ENCODE measurements around the gene WDR4.
"Not testable (repeated sequence)": the region's sequence is repeated elsewhere in the genome, so short reads cannot be mapped to it uniquely, and the experiment has no call there.

Gene WDR4

DNA sequence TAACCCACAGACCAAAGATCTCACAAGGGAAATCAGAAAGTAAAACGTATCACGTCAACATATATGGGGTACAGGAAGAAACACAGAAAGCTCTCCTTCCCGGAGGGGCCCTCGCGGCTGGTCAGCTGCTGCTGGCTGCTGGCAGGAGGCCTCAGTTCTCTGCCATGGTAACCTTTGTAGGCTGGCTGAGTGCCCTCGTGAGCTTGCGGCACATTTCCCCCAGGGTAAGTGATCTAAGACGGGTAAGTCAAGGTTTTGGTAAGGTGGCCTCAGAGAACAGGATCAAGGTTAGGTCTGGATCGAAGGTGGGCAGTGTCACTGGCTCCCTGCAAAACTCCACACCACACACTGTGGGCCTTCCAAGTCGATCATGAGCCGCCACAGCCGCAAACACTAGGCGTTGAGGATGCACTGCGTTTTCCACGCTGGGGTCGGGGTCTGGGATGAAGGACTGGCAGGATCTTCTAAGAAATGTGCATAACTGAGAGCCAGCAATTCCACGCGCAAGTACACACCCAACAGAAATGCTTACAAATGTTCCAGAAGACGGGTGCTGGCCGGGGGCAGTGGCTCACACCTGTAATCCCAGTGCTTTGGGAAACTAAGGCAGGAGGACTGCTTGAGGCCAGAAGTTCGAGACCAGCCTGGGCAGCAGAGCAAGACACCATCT, 33.9 kb downstream of the WDR4 start:
- Histone ChIP-seq H3K9me3 (ENCODE audit: control insufficient read depth, insufficient read depth, low read length) (no peaks in the 10 kb centered on the region), H3K4me3 (ENCODE audit: low read depth, low read length) (no peak overlapping the region), H3K27me3 (ENCODE audit: control insufficient read depth, insufficient read depth, low read length) (no peaks in the 10 kb centered on the region), H3K4me1 (ENCODE audit: control insufficient read depth, insufficient read depth, low read length) (no peaks in the 10 kb centered on the region), H3K36me3 (ENCODE audit: control insufficient read depth, insufficient read depth, low read length) (peaks cover 85% of the 10 kb centered on the region), H3K9ac (ENCODE audit: low read depth, low read length) (no peak overlapping the region), H3K27ac (ENCODE audit: low read depth, low read length) (no peak overlapping the region)

DNA sequence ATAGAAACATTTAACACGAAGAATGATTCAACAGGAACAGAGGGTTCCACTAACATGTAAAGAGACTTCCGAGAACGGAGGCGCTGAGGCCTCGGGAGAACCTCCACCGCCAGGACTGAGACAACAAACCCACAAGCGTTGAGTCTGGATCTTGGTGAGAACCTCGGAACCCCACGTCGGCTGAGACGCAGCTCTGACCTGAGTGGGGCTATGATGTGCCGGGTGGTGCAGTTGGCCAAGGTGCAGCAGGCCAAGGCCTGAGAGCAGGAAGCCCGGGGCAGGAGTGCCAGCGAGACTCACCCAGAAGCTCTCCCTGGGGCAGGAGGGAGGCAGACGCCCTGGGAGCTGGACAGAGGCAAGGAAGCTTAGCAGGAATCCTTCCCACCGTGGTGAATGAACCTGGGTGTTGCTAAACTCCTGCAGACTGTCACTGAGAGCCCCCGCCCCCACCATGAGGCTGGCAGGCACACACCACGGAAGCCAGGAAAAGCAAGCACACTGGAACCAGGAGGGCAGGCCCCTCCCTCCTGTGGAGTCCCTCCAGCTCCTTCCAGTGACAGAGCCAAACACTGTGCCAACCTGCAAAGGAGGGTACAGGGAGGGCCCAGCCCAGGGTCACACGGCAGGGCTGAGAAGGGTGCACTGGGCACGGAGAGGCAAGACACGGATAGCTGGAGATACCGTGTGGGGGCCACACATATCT, 34.8 kb downstream of the WDR4 start:
- H3K36me3 ChIP-seq (ENCODE audit: control insufficient read depth, insufficient read depth, low read length), result peaks cover 85% of the 10 kb centered on the region

DNA sequence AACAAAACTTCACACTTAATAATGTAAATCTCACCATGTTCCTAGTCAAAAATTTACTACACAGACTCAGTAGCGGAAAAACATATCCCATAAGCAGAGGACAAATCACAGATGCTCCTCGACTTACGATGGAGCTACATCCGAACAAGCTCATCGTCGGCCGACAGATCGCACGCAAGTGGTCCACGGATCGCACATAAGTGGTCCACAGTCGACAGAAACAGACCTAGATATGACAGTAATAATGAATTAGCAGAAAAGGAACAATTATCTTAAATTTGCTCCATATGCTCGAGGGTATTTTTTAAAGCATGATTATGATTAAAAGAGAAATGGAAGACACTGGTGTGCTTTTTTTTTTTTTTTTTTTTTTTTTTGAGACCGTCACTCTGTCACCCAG, 36.3 kb downstream of the WDR4 start:
- peaks cover 83% of the 10 kb centered on the region for H3K36me3 ChIP-seq (ENCODE audit: control insufficient read depth, insufficient read depth, low read length)
- H3K27me3 ChIP-seq (ENCODE audit: control insufficient read depth, insufficient read depth, low read length), result no peaks in the 10 kb centered on the region
- H3K27ac ChIP-seq (ENCODE audit: low read depth, low read length), result no peak overlapping the region
- no peak overlapping the region for H3K9ac ChIP-seq (ENCODE audit: low read depth, low read length)
- no peak overlapping the region for H3K4me3 ChIP-seq (ENCODE audit: low read depth, low read length)
- no peaks in the 10 kb centered on the region for H3K9me3 ChIP-seq (ENCODE audit: control insufficient read depth, insufficient read depth, low read length)
- H3K4me1 ChIP-seq (ENCODE audit: control insufficient read depth, insufficient read depth, low read length), result no peaks in the 10 kb centered on the region

More for the DNA sequence above, 34.8 kb downstream of the WDR4 start:
- no peaks in the 10 kb centered on the region for H3K9me3 ChIP-seq (ENCODE audit: control insufficient read depth, insufficient read depth, low read length)
- no peaks in the 10 kb centered on the region for H3K4me1 ChIP-seq (ENCODE audit: control insufficient read depth, insufficient read depth, low read length)
- H3K4me3 ChIP-seq (ENCODE audit: low read depth, low read length), result no peak overlapping the region
- no peak overlapping the region for H3K27ac ChIP-seq (ENCODE audit: low read depth, low read length)
- H3K9ac ChIP-seq (ENCODE audit: low read depth, low read length), result no peak overlapping the region
- H3K27me3 ChIP-seq (ENCODE audit: control insufficient read depth, insufficient read depth, low read length), result no peaks in the 10 kb centered on the region

DNA sequence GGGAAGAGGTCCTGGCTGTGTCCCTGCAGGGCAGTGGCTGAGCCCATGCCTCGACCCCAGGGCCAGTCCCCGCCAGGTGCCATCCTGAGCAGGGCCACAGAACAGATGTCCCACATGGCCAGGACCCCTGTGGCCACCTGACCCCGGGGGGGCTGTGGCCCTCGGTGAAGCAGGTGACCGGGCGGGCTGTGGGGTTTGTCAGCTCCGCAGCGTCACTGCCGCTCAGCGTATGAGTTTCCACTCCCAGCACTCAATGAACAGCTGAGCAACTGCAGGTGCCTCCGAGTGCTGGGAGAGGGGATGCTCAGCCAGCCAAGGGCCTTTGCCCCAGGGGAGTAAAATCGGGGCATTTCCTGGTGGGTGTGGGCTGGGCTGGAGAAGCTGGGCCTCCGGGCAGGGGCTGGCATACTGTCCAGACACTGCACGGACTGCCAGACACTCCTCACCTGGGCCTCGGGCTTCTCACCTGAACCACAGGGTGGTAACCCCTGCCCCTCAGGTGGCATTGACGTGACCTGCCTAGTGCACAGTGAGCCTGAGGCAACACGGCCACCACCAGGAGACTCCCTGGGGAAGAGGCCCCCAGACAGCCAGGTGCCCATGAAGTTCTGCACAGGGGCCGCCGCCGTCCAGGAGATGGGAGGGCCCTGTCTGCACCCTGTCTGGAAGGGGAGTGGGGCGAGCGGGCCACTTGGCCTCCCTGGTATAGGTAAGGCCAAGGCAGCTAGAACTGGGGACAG, 37.3 kb downstream of the WDR4 start:
- not testable (repeated sequence) for H3K27me3 ChIP-seq (ENCODE audit: control insufficient read depth, insufficient read depth, low read length); H3K27ac ChIP-seq (ENCODE audit: low read depth, low read length); H3K9ac ChIP-seq (ENCODE audit: low read depth, low read length); H3K9me3 ChIP-seq (ENCODE audit: control insufficient read depth, insufficient read depth, low read length); H3K4me1 ChIP-seq (ENCODE audit: control insufficient read depth, insufficient read depth, low read length); H3K4me3 ChIP-seq (ENCODE audit: low read depth, low read length)
- H3K36me3 ChIP-seq (ENCODE audit: control insufficient read depth, insufficient read depth, low read length), result peaks cover 73% of the 10 kb centered on the region

DNA sequence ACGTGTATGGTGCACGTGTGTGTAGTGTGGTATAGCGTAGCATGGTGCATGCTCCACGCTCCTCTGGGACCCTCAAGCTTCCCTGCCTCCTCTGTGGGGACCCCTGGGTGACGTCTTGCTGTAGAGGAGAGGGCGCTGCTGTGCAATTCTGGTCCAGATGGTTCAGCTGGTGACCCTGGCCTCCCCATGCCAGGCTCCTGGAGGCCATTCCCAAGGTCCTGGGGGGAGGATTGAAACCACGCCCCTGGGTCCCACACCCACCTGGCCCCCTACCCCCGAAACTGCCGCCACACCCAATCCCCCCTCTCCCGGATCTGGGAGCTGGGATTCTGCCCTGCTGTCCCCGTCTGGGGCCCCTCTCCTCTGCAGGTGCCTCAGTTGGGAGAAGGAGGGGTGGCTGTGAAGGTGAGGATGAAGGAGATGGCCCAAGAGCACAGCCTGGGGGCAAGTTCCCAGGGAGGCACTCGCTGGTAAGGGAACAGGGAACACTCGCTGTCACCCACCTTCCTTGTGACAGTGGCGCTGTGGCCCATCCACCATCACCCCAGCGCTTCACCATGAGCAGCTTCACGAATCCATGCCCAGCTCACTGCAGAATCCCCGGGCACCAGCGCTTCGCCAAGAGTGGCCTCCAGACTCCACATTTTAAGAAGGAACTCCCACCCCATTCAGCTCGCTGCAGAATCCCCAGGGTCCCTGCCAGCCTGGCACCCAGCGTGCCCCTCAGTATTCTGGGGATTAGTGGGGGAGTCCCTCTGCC, 38.0 kb downstream of the WDR4 start:
- Histone ChIP-seq H3K27ac (ENCODE audit: low read depth, low read length) (no peak overlapping the region), H3K4me1 (ENCODE audit: control insufficient read depth, insufficient read depth, low read length) (no peaks in the 10 kb centered on the region), H3K36me3 (ENCODE audit: control insufficient read depth, insufficient read depth, low read length) (peaks cover 66% of the 10 kb centered on the region), H3K27me3 (ENCODE audit: control insufficient read depth, insufficient read depth, low read length) (no peaks in the 10 kb centered on the region), H3K4me3 (ENCODE audit: low read depth, low read length) (no peak overlapping the region), H3K9ac (ENCODE audit: low read depth, low read length) (no peak overlapping the region), H3K9me3 (ENCODE audit: control insufficient read depth, insufficient read depth, low read length) (no peaks in the 10 kb centered on the region)

DNA sequence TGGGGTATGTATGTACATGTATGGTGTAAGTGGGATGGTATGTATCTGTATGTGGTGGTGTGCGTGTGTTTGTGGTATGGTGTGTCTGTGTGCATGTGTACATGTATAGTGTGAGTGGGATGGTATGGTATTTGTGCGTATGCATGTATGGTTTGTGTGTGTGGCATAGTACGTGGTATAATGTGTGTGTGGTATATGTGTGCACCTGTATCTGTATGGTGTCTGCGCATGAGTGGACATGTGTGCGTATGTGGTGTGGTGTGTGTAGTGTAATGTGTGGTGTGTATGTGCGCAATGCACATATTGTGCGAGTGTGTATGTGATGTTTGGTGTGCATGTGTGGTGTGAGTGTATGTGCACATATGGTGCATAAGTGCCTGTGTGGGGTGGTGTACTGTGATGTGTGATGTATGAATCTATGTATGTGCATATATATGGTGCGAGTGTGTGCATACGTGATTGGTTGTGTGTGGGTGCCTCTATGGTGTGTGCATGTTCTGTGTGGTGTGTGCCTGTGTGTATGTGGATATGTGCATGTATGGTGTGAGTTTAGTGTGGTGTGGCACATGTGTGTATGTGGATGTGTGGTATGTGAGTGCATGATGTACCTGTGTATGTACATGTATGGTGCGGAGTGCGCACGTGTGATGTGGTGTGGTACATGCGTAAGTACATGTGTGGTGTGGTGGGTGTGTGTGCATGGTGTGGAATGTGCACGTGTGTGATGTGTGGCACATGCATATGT, 38.8 kb downstream of the WDR4 start:
- Histone ChIP-seq H3K27ac (ENCODE audit: low read depth, low read length) (no peak overlapping the region), H3K4me3 (ENCODE audit: low read depth, low read length) (no peak overlapping the region), H3K9me3 (ENCODE audit: control insufficient read depth, insufficient read depth, low read length) (no peaks in the 10 kb centered on the region), H3K9ac (ENCODE audit: low read depth, low read length) (no peak overlapping the region), H3K27me3 (ENCODE audit: control insufficient read depth, insufficient read depth, low read length) (no peaks in the 10 kb centered on the region), H3K36me3 (ENCODE audit: control insufficient read depth, insufficient read depth, low read length) (peaks cover 60% of the 10 kb centered on the region), H3K4me1 (ENCODE audit: control insufficient read depth, insufficient read depth, low read length) (no peaks in the 10 kb centered on the region)

DNA sequence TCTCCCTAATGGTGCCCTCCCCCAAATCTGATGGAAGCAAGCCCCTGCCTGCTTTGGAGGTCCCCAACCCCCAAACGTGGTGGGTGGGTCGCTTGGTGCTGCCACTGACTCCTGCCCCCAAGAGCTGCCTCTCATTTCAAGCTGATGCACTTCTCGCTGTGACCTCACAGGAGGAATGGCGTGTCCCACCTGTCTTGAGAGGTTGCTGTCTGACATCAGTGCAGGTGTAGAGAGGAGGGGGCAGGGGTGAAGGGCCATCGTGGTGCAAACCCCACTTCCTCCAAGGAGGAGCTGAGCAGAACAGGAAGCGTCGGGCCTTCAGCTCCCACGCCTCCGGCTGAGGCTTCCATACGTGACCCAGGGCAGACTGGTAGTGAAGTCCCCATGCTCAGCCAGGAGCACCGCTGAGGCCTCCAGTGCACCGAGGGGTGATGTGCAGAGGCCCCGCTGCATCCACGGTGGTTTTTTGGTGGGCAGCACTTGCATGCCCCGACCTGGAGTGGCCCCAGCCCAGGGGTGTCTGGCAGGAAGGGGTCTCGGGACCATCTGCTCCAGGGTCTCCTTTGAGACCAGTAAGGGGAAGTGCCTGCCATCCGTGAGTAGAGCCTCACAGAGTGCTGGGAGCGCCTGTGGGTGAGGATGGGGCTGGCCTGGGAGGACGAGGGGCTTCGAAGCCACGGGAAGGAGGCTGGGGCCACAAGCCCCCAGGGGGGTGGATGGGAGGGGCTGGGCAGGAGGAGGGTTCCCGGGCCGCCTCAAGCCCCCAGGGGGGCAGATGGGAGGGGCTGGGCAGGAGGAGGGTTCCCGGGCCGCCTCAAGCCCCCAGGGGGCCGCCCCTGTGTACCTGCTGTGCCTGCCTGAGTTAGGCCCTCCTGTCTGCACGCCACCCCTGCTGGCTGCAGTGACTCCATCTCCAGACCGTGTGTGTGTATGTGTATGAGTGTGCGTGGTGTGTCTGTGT, 39.8 kb downstream of the WDR4 start:
- Histone ChIP-seq H3K9ac (ENCODE audit: low read depth, low read length) (no peak overlapping the region), H3K4me1 (ENCODE audit: control insufficient read depth, insufficient read depth, low read length) (no peaks in the 10 kb centered on the region), H3K27me3 (ENCODE audit: control insufficient read depth, insufficient read depth, low read length) (no peaks in the 10 kb centered on the region), H3K4me3 (ENCODE audit: low read depth, low read length) (no peak overlapping the region), H3K27ac (ENCODE audit: low read depth, low read length) (no peak overlapping the region), H3K9me3 (ENCODE audit: control insufficient read depth, insufficient read depth, low read length) (no peaks in the 10 kb centered on the region), H3K36me3 (ENCODE audit: control insufficient read depth, insufficient read depth, low read length) (peaks cover 51% of the 10 kb centered on the region)

DNA sequence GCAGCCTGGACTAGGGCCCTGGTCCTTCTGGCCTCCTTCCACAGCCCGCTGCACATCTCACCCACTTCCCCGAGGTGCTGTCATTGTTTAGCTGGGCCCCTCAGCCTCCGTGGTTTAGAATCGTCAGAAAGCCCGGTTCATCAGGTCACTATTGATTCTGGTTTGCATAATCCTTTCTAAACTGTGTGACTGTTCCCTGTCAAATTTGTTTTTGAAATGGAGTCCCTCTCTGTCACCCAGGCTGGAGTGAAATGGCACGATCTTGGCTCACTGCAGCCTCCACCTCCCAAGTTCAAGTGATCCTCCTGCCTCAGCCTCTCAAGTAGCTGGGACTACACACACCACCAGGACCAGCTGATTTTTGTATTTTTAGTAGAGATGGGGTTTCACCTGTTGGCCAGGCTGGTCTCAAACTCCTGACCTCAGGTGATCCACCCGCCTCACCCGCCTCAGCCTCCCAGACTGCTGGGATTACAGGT, 41.1 kb downstream of the WDR4 start:
- peaks cover 46% of the 10 kb centered on the region for H3K36me3 ChIP-seq (ENCODE audit: control insufficient read depth, insufficient read depth, low read length)
- not testable (repeated sequence) for H3K4me3 ChIP-seq (ENCODE audit: low read depth, low read length); H3K27ac ChIP-seq (ENCODE audit: low read depth, low read length); H3K9me3 ChIP-seq (ENCODE audit: control insufficient read depth, insufficient read depth, low read length); H3K4me1 ChIP-seq (ENCODE audit: control insufficient read depth, insufficient read depth, low read length); H3K27me3 ChIP-seq (ENCODE audit: control insufficient read depth, insufficient read depth, low read length); H3K9ac ChIP-seq (ENCODE audit: low read depth, low read length)

DNA sequence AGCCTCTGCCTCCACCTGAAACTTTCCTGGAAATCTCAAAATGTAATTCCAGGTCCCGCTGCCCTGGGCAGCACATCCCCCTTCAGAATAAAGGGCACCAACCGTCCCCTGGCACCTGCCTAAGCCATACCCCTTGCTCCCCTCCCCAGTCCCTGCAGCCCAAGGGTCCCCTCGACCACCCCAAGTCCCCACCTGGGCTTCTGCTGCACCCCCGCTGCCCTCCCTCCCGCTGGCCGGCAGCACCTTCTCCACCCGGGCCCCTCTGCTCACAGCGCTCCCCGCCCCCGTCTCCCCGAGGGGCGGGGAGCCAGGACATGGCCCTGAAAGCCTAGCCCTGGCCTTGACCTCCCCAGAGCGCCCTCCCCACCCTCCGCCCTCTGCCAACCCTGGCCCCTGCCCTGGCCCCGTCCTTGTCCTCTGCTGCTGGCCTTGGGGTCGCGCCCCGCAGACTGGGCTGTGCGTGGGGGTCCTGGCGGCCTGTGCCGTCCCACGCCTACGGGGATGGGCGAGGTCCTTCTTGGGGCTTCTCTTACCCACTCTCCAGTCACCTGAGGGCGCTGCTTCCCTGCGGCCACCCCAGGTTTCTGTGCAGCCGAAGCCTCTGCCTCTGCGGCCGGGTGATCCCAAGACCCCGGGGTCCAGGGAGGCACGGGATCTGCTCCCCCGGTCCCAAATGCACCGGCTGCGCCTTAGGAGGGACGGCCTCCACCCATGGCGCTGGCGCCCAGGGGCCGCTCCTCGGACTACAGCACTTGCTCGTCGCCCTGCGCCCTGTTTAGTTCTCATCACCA, 41.7 kb downstream of the WDR4 start:
- Histone ChIP-seq H3K27me3 (ENCODE audit: control insufficient read depth, insufficient read depth, low read length) (no peaks in the 10 kb centered on the region), H3K9me3 (ENCODE audit: control insufficient read depth, insufficient read depth, low read length) (no peaks in the 10 kb centered on the region), H3K4me1 (ENCODE audit: control insufficient read depth, insufficient read depth, low read length) (peaks cover 6% of the 10 kb centered on the region; the same call in 1 of the 2 replicates), H3K27ac (ENCODE audit: low read depth, low read length) (no peak overlapping the region), H3K4me3 (ENCODE audit: low read depth, low read length) (no peak overlapping the region), H3K36me3 (ENCODE audit: control insufficient read depth, insufficient read depth, low read length) (peaks cover 40% of the 10 kb centered on the region), H3K9ac (ENCODE audit: low read depth, low read length) (no peak overlapping the region)
